ENCODE measurements around the gene PDGFB. TPM values are rescaled to one million over a fixed set of nuclear protein-coding genes. Genes with fewer than 3 reads are reported as not detected.

The PDGFB gene
- total RNA-seq, 1 experiment from 2014 or later = 13.1 TPM

- Histone ChIP-seq H2AFZ (ENCODE audit: low read depth, low read length, poor library complexity, severe bottlenecking) (no peak overlapping the region), H3K79me2 (ENCODE audit: insufficient read depth, low read length) (no peaks in the 10 kb centered on the region), H3K4me3 (replicated peaks in 1 of 2; ENCODE audit: low read depth in 1 of 2, low read length in 2 of 2) (no peak overlapping the region), H3K9me3 (ENCODE audit: control insufficient read depth in 1 of 2, insufficient read depth in 1 of 2, low read depth in 1 of 2, low read length in 2 of 2) (no peaks in the 10 kb centered on the region), H3K9ac (ENCODE audit: low read length) (no peak overlapping the region), H4K20me1 (ENCODE audit: insufficient read depth) (no peaks in the 10 kb centered on the region), H3K36me3 (ENCODE audit: control insufficient read depth in 1 of 2, insufficient read depth in 2 of 2, low read length in 2 of 2) (no peaks in the 10 kb centered on the region), H3K9me2 (ENCODE audit: insufficient read depth) (no peaks in the 10 kb centered on the region), H3K27me3 (ENCODE audit: insufficient read depth, low read length) (no peaks in the 10 kb centered on the region), H3K27ac (ENCODE audit: low read depth, low read length) (no peak overlapping the region; the same call in 1 of the 2 replicates), H3K4me1 (ENCODE audit: control insufficient read depth in 1 of 2, insufficient read depth in 2 of 2, low read length in 2 of 2) (peaks cover 35 to 61% of the 10 kb centered on the region in 2 experiments), H3K4me2 (ENCODE audit: low read length) (peak overlapping the region; percentile 74)
- TF ChIP-seq SP1 (IDR thresholded peaks at IDR 0.05; ENCODE audit: low read depth) = no peak
- TF ChIP-seq SIN3A (IDR thresholded peaks at IDR 0.05; ENCODE audit: low read depth) = no peak
- TF ChIP-seq CBX3 (IDR thresholded peaks at IDR 0.05; ENCODE audit: low read depth) = no peak
- TF ChIP-seq, protein P1, sequence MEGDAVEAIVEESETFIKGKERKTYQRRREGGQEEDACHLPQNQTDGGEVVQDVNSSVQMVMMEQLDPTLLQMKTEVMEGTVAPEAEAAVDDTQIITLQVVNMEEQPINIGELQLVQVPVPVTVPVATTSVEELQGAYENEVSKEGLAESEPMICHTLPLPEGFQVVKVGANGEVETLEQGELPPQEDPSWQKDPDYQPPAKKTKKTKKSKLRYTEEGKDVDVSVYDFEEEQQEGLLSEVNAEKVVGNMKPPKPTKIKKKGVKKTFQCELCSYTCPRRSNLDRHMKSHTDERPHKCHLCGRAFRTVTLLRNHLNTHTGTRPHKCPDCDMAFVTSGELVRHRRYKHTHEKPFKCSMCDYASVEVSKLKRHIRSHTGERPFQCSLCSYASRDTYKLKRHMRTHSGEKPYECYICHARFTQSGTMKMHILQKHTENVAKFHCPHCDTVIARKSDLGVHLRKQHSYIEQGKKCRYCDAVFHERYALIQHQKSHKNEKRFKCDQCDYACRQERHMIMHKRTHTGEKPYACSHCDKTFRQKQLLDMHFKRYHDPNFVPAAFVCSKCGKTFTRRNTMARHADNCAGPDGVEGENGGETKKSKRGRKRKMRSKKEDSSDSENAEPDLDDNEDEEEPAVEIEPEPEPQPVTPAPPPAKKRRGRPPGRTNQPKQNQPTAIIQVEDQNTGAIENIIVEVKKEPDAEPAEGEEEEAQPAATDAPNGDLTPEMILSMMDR (IDR thresholded peaks at IDR 0.05 in 2 of 3, conservative IDR thresholded peaks at IDR 0.05 in 1 of 3; ENCODE audit: borderline replicate concordance in 1 of 3, insufficient read depth in 1 of 3, low read depth in 2 of 3, low read length in 2 of 3) = no peak
- no peak for TF ChIP-seq ATF3 (IDR thresholded peaks at IDR 0.05)
- TF ChIP-seq EZH2phosphoT487 (IDR thresholded peaks at IDR 0.05; ENCODE audit: borderline replicate concordance) = no peak
- no peak for TF ChIP-seq YY1 (IDR thresholded peaks at IDR 0.05; ENCODE audit: extremely low read depth, insufficient replicate concordance, low read depth, low read length)
- no peak for TF ChIP-seq CEBPB (IDR thresholded peaks at IDR 0.05; ENCODE audit: low read depth)
- no peak for TF ChIP-seq SRF (IDR thresholded peaks at IDR 0.05; ENCODE audit: low read depth)
- no peak for TF ChIP-seq ZBTB33 (IDR thresholded peaks at IDR 0.05; ENCODE audit: extremely low read depth, insufficient replicate concordance, low read length)
- no peak for TF ChIP-seq FOSL1 (IDR thresholded peaks at IDR 0.05; ENCODE audit: low read depth)
- no peak for TF ChIP-seq JUND (IDR thresholded peaks at IDR 0.05)
- TF ChIP-seq REST (IDR thresholded peaks at IDR 0.05; ENCODE audit: low read depth) = no peak
- TF ChIP-seq TCF7L2 (IDR thresholded peaks at IDR 0.05; ENCODE audit: borderline replicate concordance, extremely low read depth, insufficient read depth, insufficient read length) = no peak
- TF ChIP-seq ZFX (IDR thresholded peaks at IDR 0.05) = no peak
- TF ChIP-seq, protein P2, sequence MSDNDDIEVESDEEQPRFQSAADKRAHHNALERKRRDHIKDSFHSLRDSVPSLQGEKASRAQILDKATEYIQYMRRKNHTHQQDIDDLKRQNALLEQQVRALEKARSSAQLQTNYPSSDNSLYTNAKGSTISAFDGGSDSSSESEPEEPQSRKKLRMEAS (IDR thresholded peaks at IDR 0.05) = no peak
- DNase-seq (ENCODE audit: low read depth, low spot score) = no peak
- intact Hi-C loops (cut with micrococcal nuclease) = loop anchor here (5.0 kb wide), 1 partner anchor 34 kb away; no protein-coding TSS in a partner anchor
- RAD21 ChIA-PET (ENCODE audit: low non-redundant PET in 1 of 2, low total read pairs in 2 of 2, uncharacterized antibody in 2 of 2, unreplicated experiment in 2 of 2) = interaction anchor here in 1 of 2 experiments (0.9 kb wide), 1 partner anchor 103 kb away, joined by 3 read pairs; no protein-coding TSS in a partner anchor
- ATAC-seq = no peak
- POLR2A ChIA-PET = interaction anchor here (0.9 to 1.1 kb wide), 2 partner anchors 8 to 105 kb away, joined by 4 to 5 read pairs; no protein-coding TSS in a partner anchor
- no TSS peak for BruUV-seq (replicated peaks)
- CTCF ChIA-PET = interaction anchor here (1.5 kb wide), 1 partner anchor 8 kb away, joined by 8 read pairs; no protein-coding TSS in a partner anchor
These were observed 38.3 kb downstream of the PDGFB start for GRCh38 chr22:39206491-39206890.

All from HCT116 (cell line).